Activated CD4-positive, alpha-beta T cell treated with anti-CD3 and anti-CD28 coated beads for 1 hour (primary cell): ENCODE results near the gene ARHGAP29.
"Not testable (repeated sequence)": the region's sequence is repeated elsewhere in the genome, so short reads cannot be mapped to it uniquely, and the experiment has no call there.

ENCODE experiments used
- DNase-seq: peaks from one replicate; pipeline ENCODE4 v3.0.0-alpha.2; 2020

The ARHGAP29 gene

DNA sequence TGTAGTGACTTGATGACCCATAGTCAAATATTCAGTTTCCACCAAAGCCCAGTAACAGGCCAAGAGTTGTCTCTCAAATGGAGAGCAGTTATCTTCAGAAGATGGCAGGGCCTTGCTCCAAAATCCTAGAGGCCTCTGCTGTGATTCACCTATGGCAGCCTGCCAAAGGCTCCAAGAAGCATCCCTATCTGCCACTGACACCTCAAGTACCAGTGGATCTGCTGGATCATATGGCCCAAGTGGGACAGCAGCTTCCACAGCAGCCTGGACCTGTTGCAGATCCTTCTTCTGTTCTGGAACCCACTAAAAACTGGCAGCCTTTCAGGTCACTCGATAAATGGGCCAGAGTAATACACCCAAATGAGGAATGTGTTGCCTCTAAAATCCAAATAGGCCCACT lies 73.3 kb downstream of the ARHGAP29 start:
- not testable (repeated sequence) for DNase-seq

DNA sequence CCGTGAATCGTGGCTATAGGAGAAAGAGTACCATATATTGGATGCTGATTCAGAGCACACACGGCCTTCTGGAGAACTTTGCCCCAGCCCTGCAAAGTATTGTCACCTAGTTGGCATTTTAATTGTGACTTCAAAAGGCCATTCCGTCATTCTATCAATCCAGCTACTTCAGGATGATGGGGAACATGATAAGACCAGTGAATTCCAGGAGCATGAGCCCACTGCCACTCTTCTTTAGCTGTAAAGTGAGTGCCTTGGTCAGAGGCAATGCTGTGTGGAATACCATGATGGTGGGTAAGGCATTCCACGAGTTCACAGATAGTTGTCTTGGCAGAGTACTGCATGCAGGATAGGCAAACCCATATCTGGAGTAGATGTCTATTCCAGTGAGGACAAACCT lies 74.1 kb downstream of the ARHGAP29 start:
- DNase-seq: not testable (repeated sequence)

DNA sequence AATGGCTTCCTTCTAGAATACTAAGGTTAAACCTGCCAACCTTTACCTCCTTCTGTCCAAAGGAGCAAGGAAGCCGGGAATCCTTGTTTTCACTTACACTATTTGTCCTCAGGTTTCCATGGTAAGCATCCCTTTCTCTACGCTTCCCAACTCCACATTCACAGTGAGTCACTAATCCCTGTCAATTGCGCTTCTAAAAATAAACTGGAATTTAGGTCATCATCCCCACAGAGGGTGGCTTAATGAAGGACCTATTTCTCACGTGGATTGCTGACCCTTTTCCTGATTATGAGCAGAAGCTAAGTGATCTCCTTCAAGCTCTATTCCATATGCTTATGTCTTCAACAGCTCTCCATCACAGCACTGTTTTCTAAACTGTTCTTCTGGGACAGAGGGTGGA lies 76.6 kb downstream of the ARHGAP29 start:
- DNase-seq: no peak

DNA sequence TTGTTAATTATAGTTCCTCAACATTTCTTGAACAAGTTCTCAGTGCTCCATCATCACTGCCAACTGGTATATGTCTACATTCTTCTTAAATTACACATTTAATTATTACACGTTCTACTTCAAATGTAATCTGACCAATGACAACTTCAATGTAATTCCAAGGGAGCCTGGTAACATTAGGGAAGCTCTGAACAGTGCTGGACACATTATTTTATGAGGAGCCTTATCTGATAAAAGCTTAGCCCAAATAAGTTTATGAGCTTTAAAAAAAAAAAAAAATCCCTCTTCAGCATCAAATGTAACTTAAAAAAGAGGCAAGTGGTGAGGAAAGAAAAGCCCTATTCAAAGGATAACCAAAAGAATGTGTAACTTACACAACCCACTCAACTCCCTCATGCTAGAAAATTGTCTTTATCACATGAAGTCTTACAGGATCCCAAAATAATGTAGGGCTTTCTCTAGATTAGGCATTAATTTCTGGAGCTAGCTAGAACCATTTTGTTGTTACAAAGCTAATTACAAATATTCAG lies 81.2 kb downstream of the ARHGAP29 start:
- no peak for DNase-seq

DNA sequence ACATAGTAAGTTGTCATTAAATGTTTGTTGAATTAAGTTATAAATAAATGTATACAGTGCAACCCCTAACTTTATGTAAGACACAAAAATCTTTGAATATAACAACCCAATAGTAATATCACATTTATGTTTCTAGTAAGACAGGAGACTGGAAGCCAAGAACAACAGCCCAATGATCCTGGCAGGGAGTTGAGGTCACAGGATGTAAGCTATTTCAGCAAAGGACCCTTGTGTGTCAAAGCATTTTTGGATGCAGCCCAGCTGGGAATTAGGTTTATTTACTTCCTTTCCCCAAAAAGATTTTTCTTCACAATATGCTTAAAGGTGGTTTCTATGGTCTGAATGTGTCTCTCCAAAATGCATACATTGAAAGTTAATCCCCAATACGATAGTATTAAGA lies 82.4 kb downstream of the ARHGAP29 start:
- no peak for DNase-seq

DNA sequence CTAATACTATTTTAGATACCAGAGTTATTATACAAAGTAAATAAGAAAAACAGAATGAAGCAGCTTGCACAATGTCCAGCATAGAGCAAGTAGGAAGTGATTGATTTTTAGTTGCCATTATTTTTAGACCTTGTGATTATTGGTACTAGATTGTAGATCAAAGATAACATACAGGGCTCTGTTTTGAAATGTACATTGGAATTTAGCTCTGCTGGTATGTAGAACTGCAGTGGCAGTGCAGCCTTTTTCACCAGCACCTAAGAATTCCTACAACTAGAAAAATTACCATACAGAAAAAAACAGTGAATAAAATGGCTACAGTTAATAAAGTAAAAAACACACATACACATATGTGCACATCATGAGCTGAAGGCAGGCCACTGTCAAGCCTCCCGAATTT lies 84.3 kb downstream of the ARHGAP29 start:
- DNase-seq: no peak

DNA sequence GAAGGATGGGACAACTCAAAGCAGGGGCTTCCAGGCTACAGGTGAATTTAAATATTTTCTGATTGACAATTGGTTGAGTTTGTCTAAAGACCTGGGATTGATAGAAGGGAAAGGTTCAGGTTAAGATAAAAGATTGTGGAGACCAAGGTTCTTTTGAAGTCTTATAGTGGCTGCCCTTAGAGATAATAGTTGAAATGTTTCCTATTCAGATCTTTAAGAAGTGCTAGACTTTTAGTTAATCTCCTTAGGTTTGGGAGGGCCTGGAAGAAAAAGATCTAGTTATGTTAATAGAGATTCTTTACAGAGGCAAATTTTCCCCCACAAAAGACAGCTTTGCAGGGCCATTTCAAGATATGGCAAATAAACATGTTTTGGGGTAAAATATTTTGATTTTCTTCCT lies 88.2 kb downstream of the ARHGAP29 start:
- not testable (repeated sequence) for DNase-seq

DNA sequence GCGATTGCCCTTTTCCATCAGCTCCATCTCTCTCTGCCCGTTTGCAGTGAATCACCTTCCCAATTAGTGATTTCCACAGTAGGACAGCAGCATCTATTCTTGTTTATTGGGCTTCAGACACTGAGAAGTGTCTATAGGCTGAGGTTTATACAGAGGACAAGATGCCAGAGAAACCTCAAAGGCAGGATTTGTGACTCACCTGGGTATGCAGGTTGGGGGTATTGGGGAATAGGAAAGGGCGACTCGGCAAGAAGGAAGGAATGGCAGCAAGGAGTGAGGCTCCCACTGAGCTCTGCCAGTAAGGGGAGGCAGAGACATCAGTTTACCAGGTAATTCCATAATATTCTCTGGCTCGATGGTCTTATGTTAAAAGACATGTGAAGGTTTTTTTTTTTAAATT lies 91.1 kb downstream of the ARHGAP29 start:
- no peak for DNase-seq

DNA sequence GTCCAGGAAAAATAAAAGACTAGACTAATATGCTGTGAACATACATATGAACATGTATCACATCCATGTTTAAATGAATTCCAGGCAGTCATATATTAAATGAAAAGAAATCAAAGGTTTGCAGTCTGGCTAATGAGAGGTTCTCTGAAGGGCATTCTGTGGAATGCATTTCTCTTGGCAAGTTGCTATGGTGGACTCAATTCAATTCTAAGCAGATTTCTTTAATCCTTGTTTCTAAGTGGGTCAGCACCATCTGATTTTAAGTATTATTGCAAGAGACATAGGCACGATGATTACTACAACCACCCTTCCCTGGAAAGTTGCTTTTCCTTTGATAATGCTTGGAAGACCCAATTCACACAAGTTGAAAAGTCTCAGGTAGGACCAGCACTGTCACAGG lies 92.5 kb downstream of the ARHGAP29 start:
- DNase-seq: no peak

DNA sequence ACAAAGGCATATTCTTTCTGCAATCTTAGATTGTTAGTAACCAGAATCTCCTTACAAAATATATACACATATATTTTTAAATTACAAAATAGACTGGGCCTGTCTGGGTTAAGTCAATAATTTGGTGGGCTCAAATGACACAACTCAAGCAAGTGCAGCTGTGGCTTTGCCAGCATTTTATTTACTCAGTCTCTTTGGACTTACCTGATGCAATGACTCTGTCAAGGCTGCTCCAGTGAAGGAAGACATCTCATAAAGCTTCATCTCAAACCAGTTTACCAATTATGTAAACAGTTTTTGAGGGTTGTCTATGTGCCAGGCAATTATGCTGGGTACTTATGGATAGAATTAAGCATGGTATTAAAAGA lies 93.6 kb downstream of the ARHGAP29 start:
- no peak for DNase-seq

DNA sequence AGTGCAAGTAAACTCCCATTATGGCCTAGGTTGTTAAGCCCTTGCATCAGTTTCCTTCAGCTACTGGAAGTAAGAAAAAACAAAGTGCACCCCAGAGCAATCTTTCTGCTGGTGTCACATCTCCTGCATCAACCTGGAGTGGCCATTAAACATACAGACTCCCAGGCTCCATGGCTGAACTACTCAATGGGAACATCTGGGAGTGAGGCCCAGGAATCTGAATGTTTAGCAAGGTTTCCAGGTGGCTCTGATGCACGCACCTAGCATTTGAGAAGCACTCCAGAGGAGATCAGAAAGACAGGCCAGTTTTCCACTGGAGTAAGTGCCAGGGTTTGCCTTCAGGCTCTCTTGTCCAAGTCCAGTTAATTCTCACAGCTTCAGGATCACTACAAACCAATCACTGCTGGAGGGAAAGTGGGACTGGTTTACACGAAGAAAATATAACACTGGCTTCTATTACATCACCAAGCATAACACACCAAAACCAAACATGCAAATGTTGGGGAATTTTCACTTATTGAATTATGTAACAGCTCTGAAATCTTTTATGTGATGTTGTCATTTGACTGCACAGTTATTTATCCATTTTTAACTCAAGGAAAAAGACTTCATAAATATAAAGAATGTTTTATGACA lies 94.1 kb downstream of the ARHGAP29 start:
- no peak for DNase-seq

DNA sequence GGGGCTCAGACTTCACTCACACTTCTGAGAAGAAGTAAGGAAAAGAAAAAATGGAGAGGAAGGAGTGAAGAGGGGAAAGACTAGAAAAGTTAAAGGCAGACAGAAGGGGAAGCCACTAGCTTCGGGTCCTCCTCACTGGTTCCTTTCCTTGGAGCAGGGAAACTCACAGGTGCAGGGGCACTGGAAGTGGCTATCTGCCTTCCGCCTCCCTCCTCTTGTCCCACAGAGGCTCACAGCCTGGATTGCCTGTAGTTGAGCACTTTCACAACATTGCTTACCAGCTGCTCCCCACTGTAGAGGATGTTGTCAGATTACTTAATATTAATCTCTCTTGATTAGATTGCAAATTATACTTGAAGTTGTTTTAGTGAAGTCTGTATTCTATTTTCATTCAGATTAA lies 94.8 kb downstream of the ARHGAP29 start:
- DNase-seq: no peak

DNA sequence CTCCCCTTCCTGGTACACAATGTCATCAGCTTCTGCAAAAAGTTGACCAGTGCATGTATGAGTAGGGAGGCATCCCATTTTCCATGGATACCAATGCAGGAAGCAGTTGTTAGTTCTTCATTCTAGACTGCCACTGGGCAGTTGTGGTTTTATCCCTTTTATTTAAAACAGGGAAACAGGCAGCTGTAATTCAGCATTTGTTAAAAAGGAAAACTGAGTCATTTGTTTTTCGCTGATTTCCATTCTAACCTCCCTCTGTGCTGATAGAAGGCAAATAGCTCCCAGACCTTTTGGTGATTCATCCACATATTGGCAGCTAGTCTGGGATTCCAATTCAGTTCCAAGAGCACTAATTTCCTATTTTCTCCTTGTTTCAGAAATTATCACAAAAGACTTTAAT lies 95.4 kb downstream of the ARHGAP29 start:
- no peak for DNase-seq

DNA sequence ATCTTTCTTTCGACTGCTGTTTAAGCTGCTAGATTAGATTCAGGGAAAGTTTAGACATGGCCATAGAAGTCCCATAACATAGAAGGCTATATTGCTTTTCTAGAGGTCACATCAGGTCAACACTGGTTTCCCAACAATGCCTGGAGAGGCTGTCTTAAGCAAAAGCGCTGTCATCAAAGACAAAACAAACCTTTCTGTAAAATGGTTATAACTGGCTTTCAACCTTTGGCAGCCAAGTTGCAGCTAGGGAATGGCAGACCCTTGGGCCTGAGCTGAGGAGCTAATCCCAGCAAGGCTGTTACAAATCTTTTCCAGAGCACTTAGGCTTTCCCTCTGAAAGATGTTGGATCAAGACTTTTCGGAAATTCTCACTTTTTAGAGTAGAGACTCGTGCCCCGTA lies 105.3 kb downstream of the ARHGAP29 start:
- no peak for DNase-seq

DNA sequence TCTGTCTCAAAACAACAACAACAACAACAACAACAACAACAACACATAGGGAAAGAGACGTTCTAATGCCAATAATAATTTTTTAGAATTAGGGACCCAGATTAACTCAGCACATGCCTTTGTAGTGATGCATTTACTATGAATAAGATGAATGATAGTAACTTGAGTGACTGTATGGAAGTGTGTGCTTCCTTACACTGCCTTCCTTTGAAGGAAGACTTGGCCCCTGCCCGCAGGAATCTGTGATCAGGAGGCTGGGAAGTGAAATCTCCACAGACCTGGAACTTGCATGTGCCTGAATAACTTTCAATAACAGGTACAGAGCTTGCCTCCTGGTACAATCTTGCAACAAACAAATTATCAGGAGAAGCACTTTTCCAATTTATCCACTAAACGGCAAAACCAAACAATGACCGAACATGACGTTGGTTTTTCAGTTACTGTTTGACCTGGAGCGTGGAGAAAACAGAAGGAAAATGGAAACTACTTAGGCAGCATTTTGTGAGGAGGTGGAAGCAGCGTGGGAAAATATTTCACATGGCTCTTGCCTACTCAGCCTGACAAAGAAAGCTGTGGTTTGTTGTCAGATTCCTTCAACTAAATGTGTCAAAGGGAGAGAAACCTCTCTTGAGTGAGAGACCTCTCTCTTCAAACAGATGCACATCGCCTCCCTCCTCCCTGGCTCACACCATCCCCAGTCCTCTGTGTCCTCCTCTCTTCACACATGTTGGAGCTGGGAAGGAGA lies 106.4 kb downstream of the ARHGAP29 start:
- no peak for DNase-seq

DNA sequence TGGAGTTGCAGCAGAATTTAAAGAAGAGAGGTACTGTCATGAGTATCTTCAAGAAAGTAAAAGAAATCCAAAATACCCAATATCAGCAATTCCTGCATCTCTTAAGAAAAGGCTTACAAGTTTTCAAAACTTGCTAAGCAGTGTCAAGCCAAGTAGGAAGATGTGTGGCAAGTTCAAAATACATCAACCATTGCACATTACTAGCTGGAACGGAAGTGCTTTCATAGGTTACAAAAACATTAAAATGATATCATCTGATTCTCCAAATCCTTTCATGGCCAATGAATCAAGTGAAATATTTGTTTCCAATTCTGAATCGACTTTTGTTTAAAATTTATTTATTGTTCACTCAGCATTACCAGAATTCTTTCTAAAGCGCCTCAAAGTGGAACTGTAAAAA lies 110.7 kb downstream of the ARHGAP29 start:
- DNase-seq: no peak

DNA sequence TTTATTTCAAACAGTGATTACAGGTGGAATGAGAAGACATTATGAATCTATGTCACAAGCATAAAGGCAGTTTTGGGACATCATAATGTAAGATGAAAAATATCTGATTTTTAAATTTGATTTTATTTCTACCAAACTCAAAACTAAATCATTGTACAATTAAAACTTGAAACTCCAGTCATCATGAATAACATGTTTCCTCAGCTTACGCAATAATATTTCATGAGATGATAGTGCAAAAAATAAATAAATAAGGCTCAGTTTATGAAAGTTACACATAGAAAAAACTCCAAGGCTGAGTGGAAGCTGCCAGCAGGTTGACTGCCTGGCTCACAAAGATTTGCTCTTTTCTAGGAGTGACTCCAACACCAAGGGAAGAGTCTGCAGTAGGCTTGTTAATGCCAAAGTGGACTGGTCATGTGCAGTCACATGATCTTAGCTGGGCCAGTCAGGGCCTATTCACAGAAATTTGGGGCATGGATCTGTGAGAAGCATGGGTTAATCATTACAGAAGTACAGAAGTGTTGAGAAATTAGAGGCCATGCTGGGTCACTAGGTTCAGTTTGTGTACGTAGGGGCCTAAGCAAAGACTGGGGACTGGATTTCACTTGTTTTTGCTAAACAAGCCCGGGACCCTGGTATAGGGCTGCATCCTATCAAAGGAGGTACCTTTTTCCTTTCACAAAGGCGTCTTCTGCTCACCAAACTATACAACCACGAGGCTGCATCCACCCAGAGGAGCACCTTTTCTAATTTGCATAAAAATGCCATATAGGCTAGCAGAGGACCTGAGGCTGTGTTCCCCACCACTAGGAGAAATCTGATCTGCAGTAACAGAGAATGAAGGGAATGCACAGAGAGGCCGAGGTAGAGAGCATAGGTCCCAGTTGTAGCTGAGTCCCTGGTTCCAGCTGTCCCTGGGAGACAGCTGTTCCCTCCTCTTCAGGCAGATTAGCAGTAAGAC lies 111.6 kb downstream of the ARHGAP29 start:
- no peak for DNase-seq

DNA sequence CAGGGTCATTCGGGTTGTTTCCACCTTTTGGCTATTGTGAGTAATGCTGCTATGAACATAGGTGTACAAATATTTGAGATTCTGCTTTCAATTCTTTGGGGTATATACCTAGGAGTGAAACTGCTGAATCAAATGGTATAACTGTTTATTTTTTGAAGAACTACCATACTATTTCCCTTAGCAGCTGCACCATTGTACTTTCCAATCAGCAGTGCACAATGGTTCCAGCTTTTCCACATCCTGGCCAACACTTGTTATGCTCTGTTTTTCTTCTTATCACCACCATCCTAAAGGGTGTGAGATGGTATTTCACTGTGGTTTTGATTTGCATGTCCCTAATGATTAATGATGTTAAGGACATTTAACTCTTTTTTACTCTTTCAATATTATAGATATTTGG lies 112.8 kb downstream of the ARHGAP29 start:
- no peak for DNase-seq

DNA sequence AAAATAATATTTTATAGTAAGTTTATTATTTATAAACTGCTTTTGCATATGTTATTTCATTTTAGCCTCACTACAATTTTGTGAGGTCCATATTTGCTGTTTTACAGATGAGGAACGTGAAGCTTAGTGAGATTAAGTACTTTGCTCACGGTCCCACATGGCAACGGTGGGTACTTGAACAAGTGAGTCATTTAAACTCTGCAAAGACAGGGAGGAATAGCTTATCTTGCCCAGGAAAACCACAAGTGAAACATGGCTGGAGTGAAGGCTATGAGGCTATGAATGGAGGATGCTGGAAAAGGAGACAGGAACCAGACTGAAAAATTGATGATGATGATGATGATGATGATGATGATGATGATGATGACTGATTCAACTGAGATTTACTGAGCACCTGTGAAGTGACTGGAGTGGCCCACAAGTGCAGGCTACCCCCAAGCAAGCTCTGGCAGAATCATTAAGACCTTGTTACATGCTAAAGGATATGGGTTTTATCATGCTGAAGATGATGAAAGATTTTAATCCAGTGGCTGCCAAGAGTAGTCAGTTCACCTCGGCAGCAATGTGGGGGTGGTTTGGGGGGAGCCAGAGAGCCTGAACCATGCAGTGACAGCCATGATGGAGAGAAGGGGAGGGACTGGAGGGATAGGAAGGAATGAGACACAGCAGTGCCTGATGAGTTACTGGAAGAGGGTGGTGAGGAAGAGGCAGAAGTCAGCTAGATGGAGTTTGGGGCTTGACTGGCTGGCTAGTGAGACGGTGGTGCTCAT lies 115.0 kb downstream of the ARHGAP29 start:
- DNase-seq: no peak
